Activated T-cell treated with anti-CD3 and anti-CD28 coated beads for 1 hour (primary cell): ENCODE data around the gene GABBR1.

Experiments
- DNase-seq: peaks from one replicate; pipeline ENCODE4 v3.0.0-alpha.2; 2020; ENCODE audit warnings: low read depth

The GABBR1 gene

DNA sequence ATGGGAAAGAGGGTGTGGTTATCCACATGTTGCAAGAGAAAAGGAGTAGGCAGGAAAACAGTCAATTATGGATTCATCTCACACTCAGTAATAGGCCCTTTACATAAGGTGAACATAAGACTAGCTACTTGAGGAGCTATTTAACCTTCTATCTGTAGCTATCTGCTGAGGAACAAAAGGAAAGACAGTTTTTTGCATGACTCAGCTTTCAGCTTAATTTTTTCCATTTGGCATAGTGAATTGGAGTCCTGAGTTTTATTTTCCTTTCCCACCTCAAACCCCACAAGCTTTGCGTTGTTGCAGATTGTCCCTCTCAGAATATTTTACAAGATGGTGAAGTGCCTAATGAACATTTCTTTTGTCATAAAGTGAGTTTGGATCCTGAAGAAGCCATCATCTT lies 105.9 kb downstream of the GABBR1 start:
- DNase-seq = no peak

DNA sequence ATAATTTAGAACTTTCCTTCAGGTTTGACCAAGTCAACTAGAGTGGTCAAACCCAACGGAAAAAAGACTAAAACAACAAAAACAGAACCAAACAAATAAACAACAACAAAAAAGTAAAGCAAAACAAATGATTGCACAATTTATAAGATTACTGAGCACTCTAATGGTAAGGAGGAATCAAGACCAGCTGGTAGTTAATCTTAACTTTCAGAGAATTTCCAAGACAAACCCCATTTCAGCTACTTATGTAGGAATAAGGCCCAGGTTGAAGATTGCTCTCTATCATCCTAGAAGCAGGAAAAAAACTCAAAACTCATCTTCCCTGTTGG lies 107.7 kb downstream of the GABBR1 start:
- no peak for DNase-seq

DNA sequence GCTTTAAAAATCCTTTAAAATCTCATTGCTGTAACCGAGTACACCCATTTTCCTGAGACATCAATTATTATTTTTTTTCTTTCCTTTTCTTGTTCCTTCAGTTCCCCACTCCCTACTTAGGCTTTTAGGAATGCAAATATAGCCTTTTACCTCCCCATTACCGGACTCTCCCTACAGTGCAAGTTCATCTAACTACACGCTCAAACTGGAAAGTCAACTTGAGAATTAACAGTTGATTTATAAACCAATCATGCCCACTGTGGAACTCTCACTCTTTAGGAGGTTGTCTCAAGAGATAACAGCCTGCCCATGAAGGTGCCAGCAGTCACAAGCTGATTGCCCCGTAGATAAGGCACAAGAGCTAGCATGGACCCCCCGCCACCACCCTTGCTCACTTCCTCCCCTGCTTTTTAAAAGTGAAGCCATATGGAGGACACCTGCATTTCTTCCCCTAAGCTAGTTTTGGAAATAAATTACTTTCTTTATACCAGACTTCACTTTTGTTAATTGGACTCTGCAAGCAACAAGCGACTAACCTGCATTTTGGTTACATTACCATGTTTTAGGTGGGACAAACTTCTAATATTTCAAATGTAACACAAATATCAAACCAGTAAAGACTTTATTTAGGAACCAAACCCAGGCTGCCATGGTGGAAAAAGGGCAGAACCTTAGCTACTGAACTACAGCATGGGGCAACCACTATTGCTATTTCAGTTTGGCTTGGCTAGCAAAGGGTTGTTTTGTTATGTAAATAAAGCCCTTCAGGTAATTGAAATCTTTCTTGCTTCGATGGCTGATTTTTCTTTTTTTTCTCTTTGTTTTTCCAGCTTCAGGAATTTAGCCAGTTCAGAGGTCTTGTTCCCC lies 108.3 kb downstream of the GABBR1 start:
- DNase-seq = no peak

DNA sequence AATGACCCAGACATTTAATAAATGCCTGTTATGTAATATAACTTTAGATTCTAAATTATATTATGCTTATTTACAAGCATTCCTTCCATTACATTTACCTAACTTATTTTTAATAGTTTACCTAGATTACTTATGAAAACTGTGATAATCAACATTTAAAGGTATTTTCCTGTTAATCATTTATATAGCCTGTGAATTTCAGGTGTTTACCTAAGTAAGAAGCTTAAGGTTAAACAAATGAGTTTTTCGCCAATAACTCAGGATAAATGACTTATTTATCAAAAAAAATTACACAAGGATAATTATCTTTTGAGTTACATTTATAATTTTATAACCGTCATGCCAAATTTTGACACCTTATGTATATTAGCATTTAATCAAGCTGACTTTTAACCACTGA lies 108.9 kb downstream of the GABBR1 start:
- DNase-seq = no peak

DNA sequence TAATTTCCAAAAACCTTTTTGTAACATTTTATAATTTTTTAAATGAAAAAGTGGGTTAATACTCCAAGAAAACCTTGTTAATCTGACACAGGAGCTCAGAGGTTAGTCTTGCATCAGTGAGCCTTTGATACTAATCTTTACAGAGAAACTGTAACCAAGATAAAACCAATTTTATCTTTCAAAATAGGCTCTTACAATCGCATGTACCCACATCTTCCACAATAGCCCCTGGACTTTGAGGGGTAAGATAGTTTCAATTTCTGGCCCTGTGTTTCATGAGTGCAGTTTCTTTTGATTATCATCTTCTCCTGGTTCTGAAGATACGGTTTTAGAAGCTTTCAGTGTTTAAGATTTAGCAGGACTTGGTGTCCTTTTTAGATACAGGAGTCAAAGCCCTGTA lies 110.8 kb downstream of the GABBR1 start:
- no peak for DNase-seq

DNA sequence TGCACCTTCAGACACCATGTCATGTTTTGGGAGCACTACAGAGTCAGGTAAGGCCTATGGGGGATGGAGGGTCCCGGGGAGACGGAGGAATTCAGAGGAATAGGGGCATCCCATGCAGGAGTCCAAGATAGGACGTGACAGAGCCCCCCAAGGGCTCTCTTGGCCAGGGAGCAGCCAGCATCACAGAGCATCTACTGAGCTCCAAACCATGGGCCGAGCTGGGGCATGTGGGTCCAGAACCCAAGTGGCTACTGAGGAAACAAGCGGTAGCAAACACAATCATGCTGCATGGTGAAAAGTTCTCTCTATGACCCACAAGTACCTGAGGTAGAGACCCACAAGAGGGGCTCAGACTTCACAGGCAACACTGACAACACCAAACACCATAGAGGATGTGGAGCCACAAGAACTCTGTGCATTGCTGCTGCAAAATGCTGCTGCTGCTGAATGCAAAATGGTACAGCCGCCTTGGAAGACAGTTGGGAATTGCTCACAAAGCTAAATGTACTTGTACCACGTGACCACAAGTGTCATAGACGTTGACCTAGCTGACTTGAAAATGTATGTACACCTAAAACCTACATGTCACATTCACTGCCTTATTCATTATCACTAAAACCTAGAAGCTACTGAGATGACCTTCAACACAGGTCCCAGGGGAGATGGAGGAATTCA lies 111.8 kb downstream of the GABBR1 start:
- DNase-seq = no peak

DNA sequence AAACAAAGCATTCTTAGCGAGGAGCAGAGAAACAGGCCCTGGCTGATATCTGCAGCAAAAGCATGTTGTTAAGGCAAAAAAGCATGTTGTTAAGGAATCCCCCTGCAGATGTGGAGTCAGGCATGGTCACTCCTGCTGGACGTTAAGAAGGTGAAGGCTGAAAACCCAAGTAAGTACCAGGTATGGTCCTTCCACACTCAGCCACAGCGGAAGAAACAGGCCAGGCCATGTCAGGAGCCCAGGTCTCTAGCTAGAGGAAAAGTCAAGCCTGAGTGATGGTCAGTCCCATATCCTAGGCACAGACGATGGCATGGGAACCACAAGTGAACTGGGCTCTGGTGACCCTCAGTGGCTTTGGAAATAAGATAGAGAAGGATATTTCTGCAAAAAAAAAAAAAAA lies 112.8 kb downstream of the GABBR1 start:
- DNase-seq = no peak

DNA sequence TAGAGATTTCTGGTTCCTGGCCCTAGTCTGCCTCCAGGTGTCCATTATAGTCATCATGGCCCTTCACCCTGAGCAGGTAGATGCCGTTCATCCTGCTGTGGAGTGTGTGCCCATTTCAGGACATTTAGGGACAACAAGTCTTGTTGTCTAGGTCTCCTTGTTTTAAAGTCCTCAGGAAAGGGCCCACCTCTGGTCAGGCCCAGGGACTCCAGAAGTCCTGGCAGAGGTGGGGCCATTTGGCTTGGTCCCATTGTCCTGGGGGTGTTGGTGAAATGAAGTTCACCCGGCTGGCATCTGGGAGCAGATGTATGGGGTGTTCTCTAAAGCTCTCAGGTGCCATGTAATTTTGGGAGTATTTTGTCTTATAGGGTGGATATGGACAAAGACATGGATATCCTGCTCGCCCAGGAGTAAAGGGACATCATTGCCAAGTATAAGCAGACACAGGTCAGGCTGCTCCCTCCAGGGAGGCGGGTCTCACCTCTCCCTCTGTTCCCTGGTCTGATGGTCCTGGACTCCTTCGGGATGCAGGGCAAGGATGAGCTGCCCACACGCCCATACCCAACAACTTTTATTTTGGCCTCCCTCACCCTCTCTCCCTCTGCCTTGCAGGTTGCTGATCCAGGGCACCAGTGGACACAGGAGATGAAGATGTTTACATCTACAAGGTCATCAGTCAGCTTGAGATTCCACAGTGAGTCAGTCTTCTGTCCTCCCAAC lies 113.5 kb downstream of the GABBR1 start:
- no peak for DNase-seq

DNA sequence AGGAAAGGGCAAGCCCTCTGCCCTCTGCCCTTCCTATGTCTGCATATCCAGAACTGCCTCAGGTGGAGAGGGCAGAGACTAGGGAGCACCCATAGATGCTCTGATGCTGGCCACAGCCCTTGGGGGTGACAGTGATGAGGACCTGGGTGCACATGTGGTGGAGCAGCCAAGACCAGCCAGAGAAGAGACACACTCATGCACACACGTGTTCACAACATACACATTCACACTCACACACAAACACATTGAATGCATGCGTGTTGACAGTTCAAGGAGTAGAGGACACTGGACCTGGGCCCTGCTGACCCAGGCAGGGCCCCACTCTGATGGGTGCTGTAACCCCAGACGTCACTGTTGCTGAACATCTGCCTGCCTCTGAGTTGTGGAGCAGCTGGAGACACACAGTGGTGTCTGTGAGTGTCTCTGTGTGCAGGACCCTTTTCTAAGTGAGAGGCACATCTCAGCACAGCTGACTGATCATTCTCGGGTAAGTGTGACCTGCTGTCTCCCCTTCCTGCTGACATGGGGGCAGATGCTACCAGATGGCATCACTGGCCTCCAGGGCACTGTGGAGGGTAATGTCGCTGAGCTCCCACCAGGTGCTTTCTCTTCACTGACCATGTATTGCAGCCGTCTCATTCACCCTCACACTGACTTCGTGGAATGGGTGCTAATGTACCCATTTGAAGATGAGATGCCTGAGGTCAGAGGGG lies 115.1 kb downstream of the GABBR1 start:
- DNase-seq = no peak

DNA sequence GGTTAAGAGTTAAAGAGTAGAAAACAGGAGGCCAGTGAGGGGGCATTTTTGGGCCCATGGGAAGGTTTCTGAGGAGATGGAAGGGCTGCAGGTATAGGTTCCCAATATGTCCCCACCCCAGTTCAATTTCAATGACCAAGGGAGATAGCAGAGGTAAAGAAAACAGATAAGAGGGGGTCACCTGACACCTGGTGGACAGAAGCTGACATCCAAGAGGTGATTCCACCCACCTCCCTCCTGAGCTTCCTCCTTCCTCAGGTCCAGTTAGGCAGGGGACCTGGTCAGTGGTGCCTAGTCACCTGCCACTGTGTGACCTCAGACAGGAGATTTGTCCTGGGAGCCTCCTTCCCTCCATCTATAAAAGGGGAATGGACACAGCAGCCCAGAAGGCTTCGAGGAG lies 115.7 kb downstream of the GABBR1 start:
- DNase-seq = no peak

DNA sequence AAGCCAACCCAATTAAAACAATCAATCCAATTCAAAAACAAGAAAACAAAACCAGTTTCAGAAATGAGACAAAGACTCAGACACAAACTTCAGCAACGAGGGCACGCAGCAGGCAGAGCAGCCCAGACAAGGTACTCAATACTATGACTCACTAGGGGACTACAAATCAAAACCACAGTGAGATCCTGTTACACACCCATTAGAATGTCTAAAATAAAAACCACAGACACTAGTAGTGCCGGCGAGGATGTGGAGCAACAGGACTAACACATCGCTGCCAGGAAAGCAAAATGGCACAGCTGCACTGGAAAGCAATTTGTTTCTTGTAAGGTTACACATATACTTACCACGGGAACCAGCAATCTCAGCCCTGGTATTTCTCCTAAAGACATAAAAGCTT lies 116.9 kb downstream of the GABBR1 start:
- peak; percentile 5 for DNase-seq

DNA sequence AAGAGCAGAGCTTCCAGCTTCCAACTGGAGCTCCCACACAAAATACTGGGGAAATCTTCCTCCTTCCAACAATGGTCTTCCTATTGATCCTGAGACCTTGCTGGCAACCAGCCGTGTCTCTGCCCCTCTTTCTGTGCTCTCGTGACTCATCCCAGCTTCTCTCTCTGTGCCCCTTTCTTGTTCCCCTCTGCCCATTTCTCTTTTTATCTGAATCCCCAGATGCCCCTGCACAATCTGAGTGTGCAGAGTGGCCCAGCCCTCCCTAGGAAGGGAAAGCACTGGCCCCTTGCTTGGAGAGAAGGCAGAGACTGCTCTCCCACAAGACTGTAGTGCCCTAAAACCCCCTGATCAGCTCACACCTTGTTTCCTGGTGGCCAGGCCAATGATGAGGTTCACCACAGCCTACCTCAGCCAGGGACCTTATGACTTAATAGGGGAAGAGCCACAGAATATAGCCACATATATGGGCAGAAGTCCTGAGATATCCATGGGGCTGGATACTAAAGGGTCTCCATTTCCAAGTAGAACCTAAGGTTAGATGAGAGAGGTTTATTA lies 122.2 kb downstream of the GABBR1 start:
- DNase-seq = no peak

DNA sequence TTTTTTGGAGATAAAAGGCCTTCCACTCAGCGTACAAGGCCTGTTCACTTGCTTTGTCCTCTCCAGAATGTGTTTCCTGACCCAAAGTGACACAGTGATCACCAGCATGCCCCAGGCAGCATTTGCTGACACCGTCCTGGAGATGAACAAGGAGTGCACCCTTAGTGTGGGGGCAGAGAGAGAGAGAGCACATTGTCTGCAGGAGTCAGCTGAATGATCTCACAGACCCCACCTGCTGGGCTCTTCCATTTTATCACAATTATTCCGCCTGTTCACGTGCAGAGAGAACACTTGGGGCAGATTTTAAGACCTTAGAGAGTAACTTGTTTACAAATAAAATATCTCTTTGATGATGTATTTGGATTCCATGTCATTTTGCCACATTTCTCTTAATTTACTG lies 122.8 kb downstream of the GABBR1 start:
- DNase-seq = no peak
